Measurements from ENCODE around the gene CLIP3. TPM values are rescaled to one million over a fixed set of nuclear protein-coding genes. Genes with fewer than 3 reads are reported as not detected.

Gene CLIP3
- total and polyA plus RNA-seq, 7 donors: 1.2 to 53.7 (median 22.5) TPM

- no peak overlapping the region for H3K27ac ChIP-seq
- no peak for DNase-seq
- intact Hi-C loops (cut with DNase I): no loop called here
- no peak for TF ChIP-seq POLR2AphosphoS5 (IDR thresholded peaks at IDR 0.05)
- no peak for TF ChIP-seq POLR2A (IDR thresholded peaks at IDR 0.05)
- no peak for TF ChIP-seq EP300 (IDR thresholded peaks at IDR 0.05)
- no peak for TF ChIP-seq CTCF (IDR thresholded peaks at IDR 0.05)
- H3K4me1 ChIP-seq: no peaks in the 10 kb centered on the region
- H3K9me3 ChIP-seq: no peaks in the 10 kb centered on the region
- H3K4me3 ChIP-seq: no peak overlapping the region
- H3K36me3 ChIP-seq: no peaks in the 10 kb centered on the region
- 83 to 97% methylated on average over 2 of the region's 2 CpGs for WGBS, 2 donors
- no peaks in the 10 kb centered on the region for H3K27me3 ChIP-seq
Observed at GRCh38 chr19:36061367-36061766, 28.7 kb upstream of the CLIP3 start.

GRCh38 chr19:36060430-36060829 is 27.8 kb upstream of the CLIP3 start:
- intact Hi-C loops (cut with DNase I): no loop called here
- H3K27ac ChIP-seq: no peak overlapping the region
- no peaks in the 10 kb centered on the region for H3K36me3 ChIP-seq
- whole genome bisulfite sequencing, 2 donors: 87 to 90% methylated on average over 4 of the region's 4 CpGs
- no peak for DNase-seq
- no peaks in the 10 kb centered on the region for H3K27me3 ChIP-seq
- TF ChIP-seq POLR2AphosphoS5 (IDR thresholded peaks at IDR 0.05) (no peak), POLR2A (IDR thresholded peaks at IDR 0.05) (no peak), CTCF (IDR thresholded peaks at IDR 0.05) (no peak), EP300 (IDR thresholded peaks at IDR 0.05) (no peak)
- no peak overlapping the region for H3K4me3 ChIP-seq
- no peaks in the 10 kb centered on the region for H3K9me3 ChIP-seq
- peaks cover 0 to 4% (median 2%) of the 10 kb centered on the region in 4 donors for H3K4me1 ChIP-seq

- no peak overlapping the region for H3K27ac ChIP-seq
- no peak for DNase-seq
- H3K4me1 ChIP-seq: peaks cover 0 to 11% (median 8%) of the 10 kb centered on the region in 4 donors
- no peaks in the 10 kb centered on the region for H3K9me3 ChIP-seq
- no peaks in the 10 kb centered on the region for H3K27me3 ChIP-seq
- H3K36me3 ChIP-seq: no peaks in the 10 kb centered on the region
- 82 to 90% methylated on average over 6 of the region's 6 CpGs for WGBS, 2 donors
- intact Hi-C loops (cut with DNase I): loop anchor here (10.0 kb wide), 1 partner anchor 305 kb away; the partner anchor contains the start of genes HSPB6 and PROSER3
- TF ChIP-seq CTCF (IDR thresholded peaks at IDR 0.05): no peak
- TF ChIP-seq EP300 (IDR thresholded peaks at IDR 0.05): no peak
- TF ChIP-seq POLR2AphosphoS5 (IDR thresholded peaks at IDR 0.05): no peak
- no peak for TF ChIP-seq POLR2A (IDR thresholded peaks at IDR 0.05)
- H3K4me3 ChIP-seq: no peak overlapping the region
Observed at GRCh38 chr19:36059180-36059910, 26.7 kb upstream of the CLIP3 start.

GRCh38 chr19:36058481-36059179 is 26.0 kb upstream of the CLIP3 start:
- H3K36me3 ChIP-seq: no peaks in the 10 kb centered on the region
- no peak overlapping the region for H3K27ac ChIP-seq
- intact Hi-C loops (cut with DNase I): loop anchor here (10.0 kb wide), 1 partner anchor 304 kb away; the partner anchor contains the start of genes HSPB6 and PROSER3
- H3K4me3 ChIP-seq: no peak overlapping the region
- WGBS, 2 donors: 84 to 90% methylated on average over 12 of the region's 12 CpGs
- H3K4me1 ChIP-seq: peaks cover 0 to 11% (median 8%) of the 10 kb centered on the region in 4 donors
- H3K27me3 ChIP-seq: no peaks in the 10 kb centered on the region
- TF ChIP-seq POLR2A (IDR thresholded peaks at IDR 0.05) (no peak), POLR2AphosphoS5 (IDR thresholded peaks at IDR 0.05) (no peak), CTCF (IDR thresholded peaks at IDR 0.05) (no peak), EP300 (IDR thresholded peaks at IDR 0.05) (no peak)
- no peak for DNase-seq
- no peaks in the 10 kb centered on the region for H3K9me3 ChIP-seq

All from sigmoid colon (tissue), 7 donors.